Hematopoietic multipotent progenitor cell treated with erythropoietin and hydrocortisone succinate and interleukin-3 and kit ligand, for 6 days (in vitro differentiated cells): Measurements from ENCODE around the gene OTUD7B.

ENCODE experiments used
- DNase-seq: peaks from one replicate; pipeline ENCODE4 v3.0.0-alpha.2; 2015

The OTUD7B gene

GRCh38 chr1:149915429-149916192 lies 94.9 kb downstream of the OTUD7B start:
- no peak for DNase-seq

GRCh38 chr1:149914545-149914944 lies 96.0 kb downstream of the OTUD7B start:
- DNase-seq, result no peak

GRCh38 chr1:149906570-149907075 lies 103.9 kb downstream of the OTUD7B start:
- DNase-seq, result peak; percentile 78

GRCh38 chr1:149903836-149904491 lies 106.6 kb downstream of the OTUD7B start:
- DNase-seq, result no peak

DNA sequence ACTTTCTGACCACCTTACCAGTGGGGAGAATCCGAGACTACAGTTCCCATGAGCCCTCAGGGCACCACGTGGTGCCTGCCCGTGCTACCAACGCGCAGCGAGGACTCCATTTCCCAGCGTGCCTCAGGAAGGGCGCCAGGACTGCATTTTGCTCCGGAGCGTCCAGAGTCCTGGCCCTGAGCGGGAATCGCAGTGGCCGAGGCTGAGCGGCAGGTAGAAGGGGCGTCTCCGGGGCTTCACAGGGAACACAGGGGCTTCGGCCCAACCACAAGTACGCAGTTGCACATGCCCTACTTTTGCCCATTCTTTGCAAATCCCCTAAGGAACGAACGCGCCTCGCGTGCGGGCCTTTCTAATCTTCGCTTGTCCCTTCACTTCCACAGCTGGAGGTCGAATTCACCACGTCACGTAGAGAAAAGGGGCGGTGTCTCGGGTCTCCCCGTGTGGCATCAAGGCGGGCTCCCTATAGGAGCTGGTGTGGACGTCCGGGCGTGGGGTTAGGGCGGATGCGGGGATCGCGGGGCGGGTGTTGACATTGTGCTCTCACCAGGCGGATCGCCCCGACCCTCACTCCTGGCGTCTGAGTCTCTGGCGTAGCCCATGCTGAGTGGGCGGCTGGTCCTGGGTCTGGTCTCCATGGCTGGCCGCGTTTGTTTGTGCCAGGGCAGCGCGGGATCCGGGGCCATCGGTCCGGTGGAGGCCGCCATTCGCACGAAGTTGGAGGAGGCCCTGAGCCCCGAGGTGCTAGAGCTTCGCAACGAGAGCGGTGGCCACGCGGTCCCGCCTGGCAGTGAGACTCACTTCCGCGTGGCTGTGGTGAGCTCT lies 110.9 kb downstream of the OTUD7B start, which contains the start of gene BOLA1:
Gene BOLA1 (plus strand): TSS at position 109 of the 825 bp plus-strand sequence. CDS start 492 bp downstream, at position 601.
- peak; percentile 97 for DNase-seq

DNA sequence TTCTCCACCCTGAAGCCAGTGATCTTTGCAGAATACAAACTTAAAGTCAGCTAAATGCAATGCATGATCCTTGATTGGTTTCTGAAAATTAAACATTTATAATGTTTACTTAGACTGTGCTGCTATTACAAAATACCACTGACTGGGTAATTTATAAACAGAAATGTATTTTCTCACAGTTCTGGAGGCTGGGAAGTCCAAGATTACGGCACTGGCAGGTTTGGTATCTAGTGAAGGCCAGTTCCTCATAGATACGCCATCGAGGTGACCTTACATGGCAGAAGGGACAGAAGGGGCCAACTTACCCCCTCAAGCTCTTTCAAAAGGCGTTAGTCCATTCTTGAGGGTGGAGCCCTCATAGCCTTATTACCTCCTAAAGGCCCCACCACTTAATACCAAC lies 114.0 kb downstream of the OTUD7B start:
- DNase-seq, result no peak

DNA sequence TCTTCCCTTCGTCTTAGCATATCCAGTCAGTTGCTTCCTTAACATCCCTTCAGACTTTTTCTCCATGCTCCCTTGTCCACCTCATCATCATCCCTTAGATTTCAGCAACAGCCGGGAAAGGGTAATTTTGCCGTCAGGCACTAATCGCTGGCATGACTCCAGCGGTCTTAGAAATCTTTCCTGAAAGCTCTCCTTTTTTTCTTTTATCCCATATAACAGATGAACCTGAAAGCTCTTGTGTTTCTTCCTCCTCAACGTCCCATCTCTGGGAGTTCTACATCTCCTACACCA lies 121.6 kb downstream of the OTUD7B start:
- DNase-seq, result no peak

DNA sequence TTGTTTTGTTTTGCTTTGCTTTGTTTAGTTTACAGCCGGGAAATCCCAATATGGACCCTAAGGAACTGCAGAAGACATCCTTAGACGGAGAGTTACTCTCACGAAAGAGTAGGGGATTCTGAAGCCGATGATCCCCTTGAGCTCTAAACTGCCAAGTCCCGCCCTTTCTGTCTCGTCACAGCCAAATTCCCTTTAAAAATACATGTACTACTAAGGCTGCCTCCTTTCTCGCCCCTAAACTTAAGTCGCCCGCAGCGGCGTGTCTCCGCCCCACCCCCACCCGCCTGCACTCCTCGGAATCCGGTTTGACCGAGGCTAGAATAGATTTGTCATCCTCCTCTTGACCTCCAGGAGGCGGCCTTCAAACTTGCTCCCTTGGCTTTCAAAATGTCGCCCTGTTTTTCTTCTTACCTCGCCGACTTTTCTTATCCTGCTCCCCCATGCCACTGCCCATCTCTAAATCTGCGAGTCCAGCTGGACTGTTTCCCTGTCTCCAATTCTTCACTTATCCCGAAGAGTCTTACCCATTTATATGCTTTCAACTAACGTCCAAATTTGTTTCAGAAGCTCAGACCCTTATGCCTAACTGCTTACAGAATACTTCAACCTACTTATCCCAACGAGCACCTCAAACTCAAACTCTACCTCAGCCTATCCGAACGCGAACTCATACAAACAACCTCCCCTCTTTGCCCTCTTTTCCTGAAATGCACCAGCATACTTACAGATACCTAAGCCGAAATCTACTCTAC lies 122.1 kb downstream of the OTUD7B start:
- DNase-seq, result peak; percentile 97
